HepG2 (cell line): ENCODE measurements around the gene TBXAS1. TPM values are rescaled to one million over a fixed set of nuclear protein-coding genes. Genes with fewer than 3 reads are reported as not detected.
A peak's percentile ranks its signal among the peaks of the same experiment; 100 is the strongest.

Experiments
- ELF3 ChIP-seq: IDR thresholded peaks from 2 replicates; pipeline ENCODE4 v1.6.1; 2016; ENCODE audit warnings: missing genetic modification reagents, missing compliant biosample characterization
- ERF ChIP-seq: IDR thresholded peaks from 2 replicates; pipeline ENCODE4 v1.6.1; 2018; ENCODE audit warnings: missing biosample characterization, missing genetic modification reagents
- ETS1 ChIP-seq: sonication (generic); formaldehyde crosslinking; IDR thresholded peaks from 2 replicates; pipeline ENCODE4 v1.4.0; 2020; ENCODE audit warnings: missing genetic modification reagents
- SMARCC2 ChIP-seq: fragments of 450-650 bp; IDR thresholded peaks from 2 replicates; pipeline ENCODE4 v1.6.1; 2017; ENCODE audit warnings: antibody characterized with exemption, mild to moderate bottlenecking
- TGIF2 ChIP-seq: IDR thresholded peaks from 2 replicates; pipeline ENCODE4 v1.6.1; 2016; ENCODE audit warnings: control low read depth, missing compliant biosample characterization
- TP53 ChIP-seq: sonication (generic); formaldehyde crosslinking; conservative IDR thresholded peaks from 2 replicates; pipeline ENCODE4 v1.4.0; 2020; ENCODE audit warnings: missing genetic modification reagents
- ZMYM2 ChIP-seq: sonication (generic); formaldehyde crosslinking; IDR thresholded peaks from 2 replicates; pipeline ENCODE4 v1.8.0; 2022; ENCODE audit warnings: mild to moderate bottlenecking, missing genetic modification reagents
- ZMYM3 ChIP-seq: sonication (generic); formaldehyde crosslinking; IDR thresholded peaks from 2 replicates; pipeline ENCODE4 v1.5.1; 2020; ENCODE audit warnings: mild to moderate bottlenecking, missing genetic modification reagents
- ZNF503 ChIP-seq: sonication (generic); formaldehyde crosslinking; IDR thresholded peaks from 2 replicates; pipeline ENCODE4 v1.4.0; 2020; ENCODE audit warnings: missing genetic modification reagents
- ZNF614 ChIP-seq: IDR thresholded peaks from 2 replicates; pipeline ENCODE4 v1.6.1; 2018; ENCODE audit warnings: missing biosample characterization, missing genetic modification reagents, inconsistent platforms, borderline replicate concordance
- polyA plus RNA-seq, 8 experiments: library from polyadenylated mRNA; depleted of rRNA in 3 of 8; stranded (reverse) in 7 of 8; unstranded in 1 of 8; fragments of >200 nt; fragmentation: Illumina TruSeq in 4 of 8; extraction: Trizol in 4 of 8; gene quantifications; 2 replicates each; pipeline versions ENCODE4 v1.2.1 to v1.2.3, GENCODE V29; 2011 to 2016; ENCODE audit warnings: low read depth in 4 of 8, missing spikeins in 1 of 8, mixed read lengths in 1 of 8; ENCODE audit not compliant: insufficient read depth in 1 of 8
- total RNA-seq, 5 experiments: library from RNA; depleted of rRNA; stranded (reverse); fragments of >200 nt; fragmentation: Illumina TruSeq; extraction: Trizol; gene quantifications; 2 replicates each; pipeline ENCODE4 v1.2.3, GENCODE V29; 2016; ENCODE audit warnings: low read depth in 1 of 5
- TF ChIP-seq, protein P1 (sequence below): sonication (generic); formaldehyde crosslinking; IDR thresholded peaks from 2 replicates; pipeline ENCODE4 v1.9.0; 2022; ENCODE audit warnings: missing genetic modification reagents, mild to moderate bottlenecking, borderline replicate concordance
- TF ChIP-seq, protein P2 (sequence below): sonication (generic); formaldehyde crosslinking; IDR thresholded peaks from 2 replicates; pipeline ENCODE4 v1.5.0; 2020; ENCODE audit warnings: mild to moderate bottlenecking, missing genetic modification reagents
- TF ChIP-seq, protein P3 (sequence below): sonication (generic); formaldehyde crosslinking; IDR thresholded peaks from 2 replicates; pipeline ENCODE4 v1.4.0; 2020; ENCODE audit warnings: missing genetic modification reagents, mild to moderate bottlenecking, borderline replicate concordance
- TF ChIP-seq, protein P4 (sequence below): sonication (generic); formaldehyde crosslinking; IDR thresholded peaks from 2 replicates; pipeline ENCODE4 v1.5.1; 2020; ENCODE audit warnings: mild to moderate bottlenecking, missing genetic modification reagents

The TBXAS1 gene
- total and polyA plus RNA-seq, 2 of the 13 experiments (the other 11 are each of a cell fraction or from before 2014, with no cell fraction given) = 4.0 to 4.9 TPM

DNA sequence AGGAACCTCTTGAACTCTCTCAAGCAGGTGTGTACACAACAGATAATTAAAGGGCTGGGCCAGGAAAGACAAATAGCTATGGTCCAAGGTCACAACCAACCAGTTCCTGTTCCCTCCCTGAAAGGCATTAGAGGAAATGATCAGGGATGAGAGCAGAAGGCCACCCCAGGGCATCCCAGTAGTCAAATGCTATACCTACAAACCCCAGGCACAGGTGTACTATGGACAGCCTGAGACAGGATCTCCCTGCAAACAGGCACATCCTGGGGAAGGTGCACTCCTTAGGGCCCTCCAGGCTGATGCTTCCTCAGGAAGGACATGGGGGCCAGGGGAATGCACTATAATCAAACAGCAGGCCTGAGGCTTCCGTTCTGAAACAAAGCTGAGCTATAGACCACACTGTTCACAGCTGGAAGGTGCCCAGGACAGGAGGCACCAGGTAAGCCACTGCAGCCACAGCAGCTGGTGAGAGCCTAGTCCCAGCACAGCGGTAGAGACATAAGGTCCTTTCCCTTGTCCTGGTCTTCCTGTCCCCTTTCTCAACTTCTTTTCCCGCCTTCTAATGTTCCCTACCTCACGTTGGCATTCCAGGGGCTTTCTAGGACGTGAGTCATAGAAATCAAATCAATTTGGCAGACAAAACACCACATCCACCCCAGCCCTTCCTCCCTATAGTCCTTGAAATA, 220.4 kb downstream of the TBXAS1 start (continued):
- TF ChIP-seq, protein P1, sequence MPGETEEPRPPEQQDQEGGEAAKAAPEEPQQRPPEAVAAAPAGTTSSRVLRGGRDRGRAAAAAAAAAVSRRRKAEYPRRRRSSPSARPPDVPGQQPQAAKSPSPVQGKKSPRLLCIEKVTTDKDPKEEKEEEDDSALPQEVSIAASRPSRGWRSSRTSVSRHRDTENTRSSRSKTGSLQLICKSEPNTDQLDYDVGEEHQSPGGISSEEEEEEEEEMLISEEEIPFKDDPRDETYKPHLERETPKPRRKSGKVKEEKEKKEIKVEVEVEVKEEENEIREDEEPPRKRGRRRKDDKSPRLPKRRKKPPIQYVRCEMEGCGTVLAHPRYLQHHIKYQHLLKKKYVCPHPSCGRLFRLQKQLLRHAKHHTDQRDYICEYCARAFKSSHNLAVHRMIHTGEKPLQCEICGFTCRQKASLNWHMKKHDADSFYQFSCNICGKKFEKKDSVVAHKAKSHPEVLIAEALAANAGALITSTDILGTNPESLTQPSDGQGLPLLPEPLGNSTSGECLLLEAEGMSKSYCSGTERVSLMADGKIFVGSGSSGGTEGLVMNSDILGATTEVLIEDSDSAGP (CRISPR knock-in tag) = peak; percentile 77; the same call in 1 of the 2 replicates
- TF ChIP-seq TGIF2 (CRISPR knock-in tag) = no peak
- TF ChIP-seq, protein P2, sequence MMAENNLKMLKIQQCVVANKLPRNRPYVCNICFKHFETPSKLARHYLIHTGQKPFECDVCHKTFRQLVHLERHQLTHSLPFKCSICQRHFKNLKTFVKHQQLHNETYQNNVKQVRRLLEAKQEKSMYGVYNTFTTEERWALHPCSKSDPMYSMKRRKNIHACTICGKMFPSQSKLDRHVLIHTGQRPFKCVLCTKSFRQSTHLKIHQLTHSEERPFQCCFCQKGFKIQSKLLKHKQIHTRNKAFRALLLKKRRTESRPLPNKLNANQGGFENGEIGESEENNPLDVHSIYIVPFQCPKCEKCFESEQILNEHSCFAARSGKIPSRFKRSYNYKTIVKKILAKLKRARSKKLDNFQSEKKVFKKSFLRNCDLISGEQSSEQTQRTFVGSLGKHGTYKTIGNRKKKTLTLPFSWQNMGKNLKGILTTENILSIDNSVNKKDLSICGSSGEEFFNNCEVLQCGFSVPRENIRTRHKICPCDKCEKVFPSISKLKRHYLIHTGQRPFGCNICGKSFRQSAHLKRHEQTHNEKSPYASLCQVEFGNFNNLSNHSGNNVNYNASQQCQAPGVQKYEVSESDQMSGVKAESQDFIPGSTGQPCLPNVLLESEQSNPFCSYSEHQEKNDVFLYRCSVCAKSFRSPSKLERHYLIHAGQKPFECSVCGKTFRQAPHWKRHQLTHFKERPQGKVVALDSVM = peak; percentile 60
- TF ChIP-seq ZNF503 (CRISPR knock-in tag) = peak; percentile 92
- TF ChIP-seq, protein P3, sequence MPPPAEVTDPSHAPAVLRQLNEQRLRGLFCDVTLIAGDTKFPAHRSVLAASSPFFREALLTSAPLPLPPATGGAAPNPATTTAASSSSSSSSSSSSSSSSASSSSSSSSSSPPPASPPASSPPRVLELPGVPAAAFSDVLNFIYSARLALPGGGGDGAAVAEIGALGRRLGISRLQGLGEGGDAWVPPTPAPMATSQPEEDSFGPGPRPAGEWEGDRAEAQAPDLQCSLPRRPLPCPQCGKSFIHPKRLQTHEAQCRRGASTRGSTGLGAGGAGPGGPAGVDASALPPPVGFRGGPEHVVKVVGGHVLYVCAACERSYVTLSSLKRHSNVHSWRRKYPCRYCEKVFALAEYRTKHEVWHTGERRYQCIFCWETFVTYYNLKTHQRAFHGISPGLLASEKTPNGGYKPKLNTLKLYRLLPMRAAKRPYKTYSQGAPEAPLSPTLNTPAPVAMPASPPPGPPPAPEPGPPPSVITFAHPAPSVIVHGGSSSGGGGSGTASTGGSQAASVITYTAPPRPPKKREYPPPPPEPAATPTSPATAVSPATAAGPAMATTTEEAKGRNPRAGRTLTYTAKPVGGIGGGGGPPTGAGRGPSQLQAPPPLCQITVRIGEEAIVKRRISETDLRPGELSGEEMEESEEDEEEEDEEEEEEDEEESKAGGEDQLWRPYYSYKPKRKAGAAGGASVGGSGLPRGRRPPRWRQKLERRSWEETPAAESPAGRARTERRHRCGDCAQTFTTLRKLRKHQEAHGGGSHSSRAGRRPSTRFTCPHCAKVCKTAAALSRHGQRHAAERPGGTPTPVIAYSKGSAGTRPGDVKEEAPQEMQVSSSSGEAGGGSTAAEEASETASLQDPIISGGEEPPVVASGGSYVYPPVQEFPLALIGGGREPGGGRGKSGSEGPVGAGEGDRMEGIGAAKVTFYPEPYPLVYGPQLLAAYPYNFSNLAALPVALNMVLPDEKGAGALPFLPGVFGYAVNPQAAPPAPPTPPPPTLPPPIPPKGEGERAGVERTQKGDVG (CRISPR knock-in tag) = peak; percentile 46; the same call in 1 of the 2 replicates
- peak; percentile 98 for TF ChIP-seq ERF (CRISPR knock-in tag)
- peak; percentile 69; the same call in 1 of the 2 replicates for TF ChIP-seq ZMYM3 (CRISPR knock-in tag)
- TF ChIP-seq ZNF614 (CRISPR knock-in tag) = peak; percentile 94
- no peak for TF ChIP-seq ETS1 (CRISPR knock-in tag)
- 0 out of 2 replicates have a peak, but pooled peaks have one; percentile 22 for TF ChIP-seq TP53 (CRISPR knock-in tag)
- TF ChIP-seq, protein P4, sequence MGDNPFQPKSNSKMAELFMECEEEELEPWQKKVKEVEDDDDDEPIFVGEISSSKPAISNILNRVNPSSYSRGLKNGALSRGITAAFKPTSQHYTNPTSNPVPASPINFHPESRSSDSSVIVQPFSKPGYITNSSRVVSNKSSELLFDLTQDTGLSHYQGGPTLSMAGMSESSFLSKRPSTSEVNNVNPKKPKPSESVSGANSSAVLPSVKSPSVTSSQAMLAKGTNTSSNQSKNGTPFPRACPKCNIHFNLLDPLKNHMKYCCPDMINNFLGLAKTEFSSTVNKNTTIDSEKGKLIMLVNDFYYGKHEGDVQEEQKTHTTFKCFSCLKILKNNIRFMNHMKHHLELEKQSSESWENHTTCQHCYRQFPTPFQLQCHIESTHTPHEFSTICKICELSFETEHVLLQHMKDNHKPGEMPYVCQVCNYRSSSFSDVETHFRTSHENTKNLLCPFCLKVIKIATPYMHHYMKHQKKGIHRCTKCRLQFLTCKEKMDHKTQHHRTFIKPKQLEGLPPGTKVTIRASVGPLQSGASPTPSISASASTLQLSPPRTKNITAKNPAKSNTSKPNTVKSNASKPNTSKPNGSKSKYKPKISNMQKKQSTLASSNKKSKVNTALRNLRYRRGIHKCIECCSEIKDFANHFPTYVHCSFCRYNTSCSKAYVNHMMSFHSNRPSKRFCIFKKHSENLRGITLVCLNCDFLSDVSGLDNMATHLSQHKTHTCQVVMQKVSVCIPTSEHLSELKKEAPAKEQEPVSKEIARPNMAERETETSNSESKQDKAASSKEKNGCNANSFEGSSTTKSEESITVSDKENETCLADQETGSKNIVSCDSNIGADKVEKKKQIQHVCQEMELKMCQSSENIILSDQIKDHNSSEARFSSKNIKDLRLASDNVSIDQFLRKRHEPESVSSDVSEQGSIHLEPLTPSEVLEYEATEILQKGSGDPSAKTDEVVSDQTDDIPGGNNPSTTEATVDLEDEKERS (CRISPR knock-in tag) = peak; percentile 65
- peak; percentile 99 for TF ChIP-seq ELF3 (CRISPR knock-in tag)
- TF ChIP-seq ZMYM2 = peak; percentile 82
- TF ChIP-seq SMARCC2 = no peak
